ENCODE data around the gene ZNF565.
"Not testable (repeated sequence)": the region's sequence is repeated elsewhere in the genome, so short reads cannot be mapped to it uniquely, and the experiment has no call there.

ZNF565 gene

GRCh38 chr19:36151144-36152018, 63.1 kb downstream of the ZNF565 start:
- DNase-seq = peak; percentile 70

GRCh38 chr19:36150586-36150985, 63.9 kb downstream of the ZNF565 start:
- no peak for DNase-seq

GRCh38 chr19:36149673-36150406, 64.6 kb downstream of the ZNF565 start:
- no peak for DNase-seq

GRCh38 chr19:36144624-36145023, 69.8 kb downstream of the ZNF565 start:
- no peak for DNase-seq

- no peak for DNase-seq
Observed at GRCh38 chr19:36142496-36142895, 72.0 kb downstream of the ZNF565 start.

- DNase-seq = no peak
Observed at GRCh38 chr19:36142046-36142445, 72.4 kb downstream of the ZNF565 start.

GRCh38 chr19:36141039-36141927, 73.2 kb downstream of the ZNF565 start:
- peak; percentile 57 for DNase-seq

GRCh38 chr19:36140304-36141038, 74.0 kb downstream of the ZNF565 start:
- peak; percentile 73 for DNase-seq

GRCh38 chr19:36139473-36140303, 74.8 kb downstream of the ZNF565 start, which contains the start of gene CAPNS1:
CAPNS1 (plus strand) TSS chr19:36140066; CDS start chr19:36141012, 946 bp downstream.
- DNase-seq = peak; percentile 96

GRCh38 chr19:36139120-36139472, 75.4 kb downstream of the ZNF565 start:
- DNase-seq = no peak

GRCh38 chr19:36136964-36137686, 77.3 kb downstream of the ZNF565 start:
- DNase-seq = no peak

GRCh38 chr19:36134867-36135266, 79.6 kb downstream of the ZNF565 start:
- not testable (repeated sequence) for DNase-seq
